Stimulated activated CD4-positive, alpha-beta T cell treated with anti-CD3 and anti-CD28 coated beads, Interleukin-15, amount 100 ng/mL, for 24 hours (primary cell): ENCODE data around the gene FOXK2.

ENCODE experiments used
- DNase-seq: peaks from one replicate; pipeline ENCODE4 v3.0.0-alpha.2; 2020

Gene FOXK2

GRCh38 chr17:82518826-82519810 is at the start of gene FOXK2:
Gene FOXK2 (plus strand): TSS chr17:82519732. CDS start chr17:82519889, 157 bp downstream.
- DNase-seq: peak; percentile 94

- no peak for DNase-seq
Measured at GRCh38 chr17:82470065-82470464, 49.5 kb upstream of the FOXK2 start.

- DNase-seq: no peak
Measured at GRCh38 chr17:82474223-82475010, 45.1 kb upstream of the FOXK2 start.

GRCh38 chr17:82475458-82475857 is 44.1 kb upstream of the FOXK2 start:
- DNase-seq: no peak

DNA sequence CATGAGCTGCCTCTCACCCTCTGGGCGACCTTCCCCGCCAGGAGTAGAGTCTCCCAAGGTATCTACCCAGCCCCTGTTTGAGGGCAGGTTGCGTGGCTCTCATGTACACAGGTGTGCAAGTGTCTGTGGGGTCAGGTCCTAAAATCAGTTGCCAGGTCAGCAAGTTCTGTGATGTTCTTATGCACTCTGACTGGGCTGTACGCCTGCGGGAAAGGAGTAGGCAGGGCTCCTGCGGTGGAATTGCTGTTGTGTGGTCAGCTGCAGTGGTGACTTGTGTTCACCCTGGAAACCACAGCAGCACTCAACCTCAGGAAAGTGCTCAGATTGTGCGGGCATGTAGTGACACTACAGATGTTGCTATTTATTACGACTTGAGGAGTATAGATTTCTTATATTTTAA is 41.6 kb upstream of the FOXK2 start:
- DNase-seq: no peak

GRCh38 chr17:82479602-82480001 is 39.9 kb upstream of the FOXK2 start:
- no peak for DNase-seq

- DNase-seq: no peak
Measured at GRCh38 chr17:82480318-82480717, 39.2 kb upstream of the FOXK2 start.

- DNase-seq: no peak
Measured at GRCh38 chr17:82483204-82483660, 36.3 kb upstream of the FOXK2 start.

GRCh38 chr17:82483836-82484235 is 35.7 kb upstream of the FOXK2 start:
- no peak for DNase-seq

- DNase-seq: no peak
Measured at GRCh38 chr17:82486231-82487094, 33.1 kb upstream of the FOXK2 start.

DNA sequence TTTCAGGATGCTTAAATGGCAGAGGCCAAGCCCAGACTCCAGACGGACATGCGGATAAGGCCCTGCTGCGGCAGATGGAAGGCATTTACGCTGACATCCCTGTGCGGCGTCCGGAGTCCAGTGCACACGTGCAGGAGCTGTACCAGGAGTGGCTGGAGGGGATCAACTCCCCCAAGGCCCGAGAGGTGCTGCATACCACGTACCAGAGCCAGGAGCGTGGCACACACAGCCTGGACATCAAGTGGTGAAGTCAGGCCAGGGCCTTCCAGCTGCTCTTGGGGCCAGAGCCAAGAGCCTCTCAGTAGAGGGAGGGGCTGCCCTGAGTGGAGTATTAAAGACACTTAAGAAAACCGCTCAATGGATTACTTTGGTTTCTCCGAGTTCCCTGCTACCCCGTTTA is 31.6 kb upstream of the FOXK2 start:
- DNase-seq: no peak

DNA sequence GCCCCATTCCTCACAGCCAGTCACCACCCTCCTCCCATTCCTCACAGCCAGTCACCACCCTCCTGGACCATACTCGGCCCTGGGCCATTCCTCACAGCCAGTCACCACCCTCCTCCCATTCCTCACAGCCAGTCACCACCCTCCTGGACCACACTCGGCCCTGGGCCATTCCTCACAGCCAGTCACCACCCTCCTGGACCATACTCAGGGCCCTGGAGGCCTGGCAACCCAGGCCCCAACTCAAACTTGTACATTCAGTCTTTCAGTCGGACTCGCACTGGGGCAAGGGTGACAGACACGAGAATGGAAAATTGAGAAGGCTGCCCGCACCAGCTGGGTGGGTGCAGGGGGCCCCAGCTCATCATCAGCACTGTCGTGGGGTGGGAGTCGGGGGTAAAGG is 30.4 kb upstream of the FOXK2 start:
- DNase-seq: no peak

GRCh38 chr17:82489851-82490511 is 29.6 kb upstream of the FOXK2 start:
- no peak for DNase-seq

GRCh38 chr17:82490512-82491195 is 28.9 kb upstream of the FOXK2 start:
- DNase-seq: no peak

- no peak for DNase-seq
Measured at GRCh38 chr17:82491196-82491530, 28.4 kb upstream of the FOXK2 start.

DNA sequence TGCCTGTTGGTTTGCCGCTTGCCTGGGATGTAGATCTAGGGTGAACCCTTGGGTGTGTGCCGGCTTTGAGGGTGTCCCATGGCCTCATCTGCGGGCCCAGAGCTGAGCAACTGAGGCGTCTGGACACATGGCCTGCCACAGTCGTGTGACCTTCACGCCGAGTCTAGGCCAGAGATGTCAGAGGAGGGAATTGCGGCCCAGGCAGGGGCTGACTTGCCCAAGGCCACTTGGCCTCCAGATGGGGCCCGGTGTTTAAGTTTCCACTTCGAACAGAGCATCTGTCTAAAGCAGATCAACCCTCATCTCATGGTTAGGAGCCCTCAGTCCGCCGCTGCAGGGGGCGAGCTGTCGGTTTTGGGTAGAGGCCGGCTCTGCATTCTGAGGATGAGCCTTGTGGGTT is 28.0 kb upstream of the FOXK2 start:
- no peak for DNase-seq

DNA sequence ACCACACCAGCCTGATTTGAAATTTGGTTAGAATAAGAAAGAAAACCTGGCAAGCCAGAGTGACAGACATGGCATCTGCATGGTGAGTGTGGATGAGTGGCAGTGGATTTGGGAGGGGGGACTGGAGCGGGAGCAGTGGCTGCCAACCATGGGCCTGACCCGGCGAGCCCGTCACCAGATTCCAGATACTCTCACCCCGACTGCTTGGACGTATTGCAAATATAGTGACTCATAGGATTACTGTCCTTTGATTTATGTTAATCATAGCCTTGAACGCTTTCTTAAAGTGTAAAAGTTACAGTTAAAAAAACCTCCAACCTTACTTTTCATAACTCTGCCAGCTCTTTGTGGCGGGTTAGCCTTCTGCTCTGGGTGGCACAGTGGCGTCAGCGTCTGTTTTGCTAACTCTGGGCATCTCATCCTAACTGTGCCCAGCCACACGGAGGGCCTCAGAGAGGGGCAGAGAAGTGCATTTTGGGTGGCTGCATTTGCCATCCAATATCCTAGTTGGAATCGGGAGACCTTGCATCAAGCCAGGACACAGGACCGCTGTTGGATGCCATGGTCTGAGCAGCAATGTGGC is 26.8 kb upstream of the FOXK2 start:
- no peak for DNase-seq

DNA sequence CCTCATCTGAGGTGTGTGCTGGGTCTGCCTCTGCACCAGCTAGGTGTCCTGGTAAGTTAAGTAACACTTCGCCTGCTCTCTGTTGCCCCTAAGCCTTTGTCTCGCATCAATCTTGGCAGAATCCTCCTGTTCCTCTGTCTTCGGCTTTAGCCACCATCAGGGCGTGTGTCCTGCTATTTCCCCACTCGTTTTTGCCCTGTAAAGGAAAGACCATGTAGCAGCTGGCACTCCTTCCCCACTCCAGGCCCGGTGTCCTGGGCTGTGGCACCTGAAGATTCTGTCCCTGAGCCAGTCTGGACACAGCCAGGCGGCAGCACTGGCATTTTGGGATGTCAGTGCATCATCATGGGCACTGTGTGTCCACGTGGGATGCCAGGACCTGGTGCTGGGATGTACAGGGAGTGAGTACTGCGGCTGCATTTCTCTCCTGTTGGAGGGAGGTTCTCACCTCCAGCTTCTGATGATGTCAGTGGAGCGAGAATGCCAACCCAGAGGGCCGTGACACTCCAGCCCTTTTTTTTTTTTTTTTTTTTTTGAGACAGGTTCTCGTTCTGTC is 26.2 kb upstream of the FOXK2 start:
- DNase-seq: no peak

GRCh38 chr17:82494236-82495055 is 25.1 kb upstream of the FOXK2 start:
- DNase-seq: peak; percentile 88
